HCT116 (cell line): ENCODE data around the gene MAOA.
"Not testable (repeated sequence)": the region's sequence is repeated elsewhere in the genome, so short reads cannot be mapped to it uniquely, and the experiment has no call there.

Source experiments
- EGR1 ChIP-seq: IDR thresholded peaks from 2 replicates; pipeline ENCODE4 v1.6.1; 2012; ENCODE audit warnings: low read depth
- EZH2 ChIP-seq: fragments of 200-600 bp; sonication (generic); IDR thresholded peaks from 2 replicates; pipeline ENCODE4 v1.6.1; 2017; ENCODE audit warnings: antibody characterized with exemption, mixed run types
- POLR2A ChIP-seq: IDR thresholded peaks from 2 replicates; pipeline ENCODE4 v1.7.0; 2011; ENCODE audit warnings: borderline replicate concordance; ENCODE audit not compliant: insufficient read depth, insufficient read length; ENCODE audit errors: extremely low read depth
- POLR2AphosphoS5 ChIP-seq: IDR thresholded peaks from 2 replicates; pipeline ENCODE4 v1.6.1; 2011; ENCODE audit warnings: mild to moderate bottlenecking, low read depth, low read length, moderate library complexity
- RAD21 ChIP-seq: IDR thresholded peaks from 2 replicates; pipeline ENCODE4 v1.6.1; 2012; ENCODE audit warnings: low read depth, mild to moderate bottlenecking
- TCF7L2 ChIP-seq: IDR thresholded peaks from 2 replicates; pipeline ENCODE4 v1.7.0; 2011; ENCODE audit warnings: borderline replicate concordance, inconsistent platforms; ENCODE audit not compliant: insufficient read depth, insufficient read length; ENCODE audit errors: extremely low read depth
- TF ChIP-seq, protein P1 (sequence below), 3 experiments: fragments of 200-600 bp in 1 of 3; sonication (generic) in 1 of 3; IDR thresholded peaks in 2 of 3; conservative IDR thresholded peaks in 1 of 3; 2 replicates each; pipeline ENCODE4 v1.5.1; 2012 to 2017; ENCODE audit warnings: low read depth in 2 of 3, low read length in 2 of 3, antibody characterized with exemption in 1 of 3, borderline replicate concordance in 1 of 3, control low read depth in 1 of 3, mild to moderate bottlenecking in 1 of 3, mixed read lengths in 1 of 3, mixed run types in 1 of 3, moderate library complexity in 1 of 3; ENCODE audit not compliant: insufficient read depth in 1 of 3
- TF ChIP-seq, protein P2 (sequence below): IDR thresholded peaks from 2 replicates; pipeline ENCODE4 v1.6.1; 2012

DNA sequence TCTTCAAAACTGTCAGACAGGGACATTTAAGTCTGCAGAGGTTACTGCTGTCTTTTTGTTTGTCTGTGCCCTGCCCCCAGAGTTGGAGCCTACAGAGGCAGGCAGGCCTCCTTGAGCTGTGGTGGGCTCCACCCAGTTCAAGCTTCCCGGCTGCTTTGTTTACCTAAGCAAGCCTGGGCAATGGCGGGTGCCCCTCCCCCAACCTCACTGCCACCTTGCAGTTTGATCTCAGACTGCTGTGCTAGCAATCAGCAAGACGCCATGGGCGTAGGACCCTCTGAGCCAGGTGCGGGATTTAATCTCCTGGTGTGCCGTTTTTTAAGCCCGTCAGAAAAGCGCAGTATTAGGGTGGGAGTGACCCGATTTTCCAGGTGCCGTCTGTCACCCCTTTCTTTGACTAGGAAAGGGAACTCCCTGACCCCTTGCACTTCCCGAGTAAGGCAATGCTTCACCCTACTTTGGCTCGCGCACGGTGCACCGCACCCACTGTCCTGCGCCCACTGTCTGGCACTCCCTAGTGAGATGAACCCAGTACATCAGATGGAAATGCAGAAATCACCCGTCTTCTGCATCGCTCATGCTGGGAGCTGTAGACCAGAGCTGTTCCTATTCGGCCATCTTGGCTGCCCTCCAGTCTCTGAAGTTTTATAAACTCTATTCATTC, 20.0 kb downstream of the MAOA start:
- not testable (repeated sequence) for TF ChIP-seq POLR2A, POLR2AphosphoS5, EZH2, TCF7L2, EGR1, RAD21
- TF ChIP-seq, protein P1, sequence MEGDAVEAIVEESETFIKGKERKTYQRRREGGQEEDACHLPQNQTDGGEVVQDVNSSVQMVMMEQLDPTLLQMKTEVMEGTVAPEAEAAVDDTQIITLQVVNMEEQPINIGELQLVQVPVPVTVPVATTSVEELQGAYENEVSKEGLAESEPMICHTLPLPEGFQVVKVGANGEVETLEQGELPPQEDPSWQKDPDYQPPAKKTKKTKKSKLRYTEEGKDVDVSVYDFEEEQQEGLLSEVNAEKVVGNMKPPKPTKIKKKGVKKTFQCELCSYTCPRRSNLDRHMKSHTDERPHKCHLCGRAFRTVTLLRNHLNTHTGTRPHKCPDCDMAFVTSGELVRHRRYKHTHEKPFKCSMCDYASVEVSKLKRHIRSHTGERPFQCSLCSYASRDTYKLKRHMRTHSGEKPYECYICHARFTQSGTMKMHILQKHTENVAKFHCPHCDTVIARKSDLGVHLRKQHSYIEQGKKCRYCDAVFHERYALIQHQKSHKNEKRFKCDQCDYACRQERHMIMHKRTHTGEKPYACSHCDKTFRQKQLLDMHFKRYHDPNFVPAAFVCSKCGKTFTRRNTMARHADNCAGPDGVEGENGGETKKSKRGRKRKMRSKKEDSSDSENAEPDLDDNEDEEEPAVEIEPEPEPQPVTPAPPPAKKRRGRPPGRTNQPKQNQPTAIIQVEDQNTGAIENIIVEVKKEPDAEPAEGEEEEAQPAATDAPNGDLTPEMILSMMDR (IDR thresholded peaks at IDR 0.05 in 2 of 3, conservative IDR thresholded peaks at IDR 0.05 in 1 of 3; ENCODE audit: borderline replicate concordance in 1 of 3, insufficient read depth in 1 of 3, low read depth in 2 of 3, low read length in 2 of 3): not testable (repeated sequence)
- TF ChIP-seq, protein P2, sequence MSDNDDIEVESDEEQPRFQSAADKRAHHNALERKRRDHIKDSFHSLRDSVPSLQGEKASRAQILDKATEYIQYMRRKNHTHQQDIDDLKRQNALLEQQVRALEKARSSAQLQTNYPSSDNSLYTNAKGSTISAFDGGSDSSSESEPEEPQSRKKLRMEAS: not testable (repeated sequence)
